Retinal pigment epithelial cell (primary cell): Measurements from ENCODE around the gene CTDSPL.

Experiments
- DNase-seq: peaks from one replicate; pipeline ENCODE4 v3.0.0-alpha.2; 2010; ENCODE audit warnings: low read depth
- H3K4me3 ChIP-seq: 2 replicates; pipeline ENCODE4 v1.5.1; 2011; ENCODE audit warnings: mild to moderate bottlenecking, low read length, control low read depth, moderate library complexity
- TF ChIP-seq, protein P1 (sequence below): conservative IDR thresholded peaks from 2 replicates; pipeline ENCODE4 v1.5.1; 2011; ENCODE audit warnings: low read depth, low read length, control low read depth, inconsistent platforms

Gene CTDSPL

DNA sequence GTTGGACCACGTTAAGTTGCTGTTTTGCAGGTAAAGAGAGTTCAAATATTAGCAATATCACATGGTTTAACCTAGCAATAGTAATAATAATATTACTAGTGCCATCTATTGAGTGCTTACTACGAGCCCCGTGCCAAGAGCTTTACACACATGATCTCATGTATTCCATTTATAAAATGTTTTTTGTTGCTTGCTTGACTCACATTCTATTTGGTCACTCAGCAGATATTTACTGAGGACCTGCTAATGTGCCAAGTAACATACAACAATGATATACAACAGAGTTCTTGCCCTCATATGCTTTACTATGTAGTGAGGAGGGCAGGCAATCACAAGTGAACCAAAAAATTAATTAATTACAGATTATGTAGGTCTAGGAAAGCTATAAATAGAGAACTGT, 36.7 kb downstream of the CTDSPL start:
- H3K4me3 ChIP-seq: no peak overlapping the region
- TF ChIP-seq, protein P1, sequence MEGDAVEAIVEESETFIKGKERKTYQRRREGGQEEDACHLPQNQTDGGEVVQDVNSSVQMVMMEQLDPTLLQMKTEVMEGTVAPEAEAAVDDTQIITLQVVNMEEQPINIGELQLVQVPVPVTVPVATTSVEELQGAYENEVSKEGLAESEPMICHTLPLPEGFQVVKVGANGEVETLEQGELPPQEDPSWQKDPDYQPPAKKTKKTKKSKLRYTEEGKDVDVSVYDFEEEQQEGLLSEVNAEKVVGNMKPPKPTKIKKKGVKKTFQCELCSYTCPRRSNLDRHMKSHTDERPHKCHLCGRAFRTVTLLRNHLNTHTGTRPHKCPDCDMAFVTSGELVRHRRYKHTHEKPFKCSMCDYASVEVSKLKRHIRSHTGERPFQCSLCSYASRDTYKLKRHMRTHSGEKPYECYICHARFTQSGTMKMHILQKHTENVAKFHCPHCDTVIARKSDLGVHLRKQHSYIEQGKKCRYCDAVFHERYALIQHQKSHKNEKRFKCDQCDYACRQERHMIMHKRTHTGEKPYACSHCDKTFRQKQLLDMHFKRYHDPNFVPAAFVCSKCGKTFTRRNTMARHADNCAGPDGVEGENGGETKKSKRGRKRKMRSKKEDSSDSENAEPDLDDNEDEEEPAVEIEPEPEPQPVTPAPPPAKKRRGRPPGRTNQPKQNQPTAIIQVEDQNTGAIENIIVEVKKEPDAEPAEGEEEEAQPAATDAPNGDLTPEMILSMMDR: no peak
- DNase-seq: no peak

DNA sequence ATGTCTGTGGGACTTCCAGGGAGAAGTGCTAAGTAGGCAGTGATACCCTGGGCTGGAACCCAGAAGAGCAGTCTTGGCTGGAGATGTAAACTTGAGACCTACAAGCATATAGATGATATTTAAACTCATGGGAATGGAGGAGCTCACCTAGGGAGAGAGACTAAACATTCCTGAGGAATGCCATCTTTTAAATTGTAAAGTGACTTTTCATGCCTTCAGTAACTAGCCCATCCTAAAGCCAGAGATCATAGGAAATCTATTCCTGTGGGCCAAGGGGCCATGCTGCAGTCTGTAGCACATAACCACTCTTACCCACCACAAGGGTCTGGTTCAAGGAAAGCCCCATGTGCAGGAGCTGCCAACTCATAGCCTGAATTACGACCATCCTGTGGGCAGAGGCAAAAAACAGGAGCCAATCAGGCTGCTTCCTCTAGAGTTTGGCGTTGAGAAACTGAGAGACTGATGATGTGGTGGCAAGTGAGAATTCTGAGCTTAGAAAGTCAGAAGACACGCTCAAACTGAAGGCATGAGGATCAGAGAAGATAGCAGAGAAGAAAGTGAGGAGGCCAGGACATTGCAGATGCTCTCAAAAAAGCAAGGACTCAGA, 37.5 kb downstream of the CTDSPL start:
- DNase-seq: no peak
- TF ChIP-seq, protein P1: no peak
- H3K4me3 ChIP-seq: no peak overlapping the region

DNA sequence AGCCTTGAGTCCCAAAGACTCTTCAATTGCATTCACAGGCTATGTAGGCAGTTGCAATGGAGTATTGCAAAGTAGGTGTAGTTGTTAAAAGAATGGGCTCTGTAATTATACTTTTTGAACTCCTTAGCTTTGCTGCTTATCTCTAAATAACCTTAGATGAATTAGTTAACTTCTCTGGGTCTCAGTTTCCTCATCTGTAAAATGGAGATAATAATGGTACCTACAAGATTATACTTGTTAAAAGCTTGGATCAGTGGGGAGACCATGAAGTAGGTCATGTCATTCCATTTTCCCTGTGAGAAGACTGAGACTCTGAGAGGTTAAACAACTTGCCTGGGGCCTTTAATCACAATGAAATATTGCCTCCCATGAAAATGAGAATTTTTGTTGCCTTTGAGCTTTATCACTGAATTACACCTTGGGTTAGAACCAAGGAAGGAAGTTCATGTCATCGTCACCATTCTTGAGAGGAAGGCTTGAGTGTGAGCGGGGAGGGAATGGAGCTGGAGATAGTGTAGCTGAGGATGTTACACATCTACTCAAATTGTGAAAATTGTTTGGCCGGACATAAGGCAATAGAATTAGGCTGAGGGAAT, 38.1 kb downstream of the CTDSPL start:
- no peak for DNase-seq
- H3K4me3 ChIP-seq: no peak overlapping the region
- TF ChIP-seq, protein P1: no peak

DNA sequence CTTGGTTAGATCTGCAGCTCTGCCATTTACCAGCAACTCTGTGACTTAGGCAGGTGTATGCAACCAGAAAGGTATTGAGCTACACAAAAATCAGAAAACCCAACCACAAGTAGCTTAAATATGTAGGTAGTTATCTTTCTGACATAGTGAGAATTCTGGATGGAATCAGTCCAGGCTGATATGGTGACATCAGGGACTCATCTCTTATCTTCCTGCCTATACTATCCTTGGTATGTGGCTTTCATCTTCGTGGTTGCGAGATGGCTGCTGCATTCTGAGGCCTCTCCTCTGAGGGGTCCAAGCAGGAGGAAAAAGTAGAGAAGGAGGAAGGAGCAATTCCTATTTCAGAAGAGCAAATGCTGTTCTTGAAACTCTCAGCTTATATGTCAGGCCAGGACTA, 40.0 kb downstream of the CTDSPL start:
- H3K4me3 ChIP-seq: no peak overlapping the region
- no peak for DNase-seq
- TF ChIP-seq, protein P1: no peak

DNA sequence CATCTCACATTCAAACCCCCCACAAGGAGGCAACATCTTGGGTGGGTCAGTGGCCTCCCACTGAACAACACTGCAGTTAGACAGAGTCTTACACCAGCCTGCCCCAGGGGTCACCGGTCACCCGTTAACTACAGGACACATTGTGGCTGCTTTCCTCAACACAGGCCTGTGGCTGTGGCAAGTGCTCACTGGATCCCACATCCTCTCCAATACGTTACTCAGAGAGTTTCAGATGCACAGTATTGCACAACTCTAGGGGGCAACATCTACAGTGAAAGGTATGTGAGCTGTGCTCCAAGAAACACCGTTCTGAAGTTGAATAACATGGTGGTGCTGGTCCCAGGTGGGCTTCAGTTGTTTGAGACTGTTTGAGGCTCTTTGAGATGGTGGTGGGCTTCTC, 41.0 kb downstream of the CTDSPL start:
- no peak overlapping the region for H3K4me3 ChIP-seq
- DNase-seq: no peak
- TF ChIP-seq, protein P1: no peak

DNA sequence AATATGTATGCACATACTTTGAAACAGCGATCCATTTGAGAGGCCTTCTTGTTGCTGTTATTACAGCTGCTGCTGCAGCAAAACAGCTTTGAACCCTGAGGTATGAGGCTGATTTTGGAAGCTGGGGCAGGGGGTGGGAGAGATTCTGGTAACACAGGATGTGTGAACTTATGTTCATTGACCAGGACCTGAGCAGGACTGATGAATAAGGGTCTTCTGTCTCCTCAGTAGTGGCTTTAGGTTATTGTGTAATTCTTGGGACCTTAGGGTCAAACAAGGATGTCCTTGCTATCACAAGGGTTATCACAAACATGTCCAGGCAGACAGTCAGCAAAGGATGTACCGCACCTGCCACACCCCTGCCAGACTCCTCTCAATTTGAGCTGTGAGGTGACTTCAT, 41.6 kb downstream of the CTDSPL start:
- TF ChIP-seq, protein P1: no peak
- no peak overlapping the region for H3K4me3 ChIP-seq
- no peak for DNase-seq

DNA sequence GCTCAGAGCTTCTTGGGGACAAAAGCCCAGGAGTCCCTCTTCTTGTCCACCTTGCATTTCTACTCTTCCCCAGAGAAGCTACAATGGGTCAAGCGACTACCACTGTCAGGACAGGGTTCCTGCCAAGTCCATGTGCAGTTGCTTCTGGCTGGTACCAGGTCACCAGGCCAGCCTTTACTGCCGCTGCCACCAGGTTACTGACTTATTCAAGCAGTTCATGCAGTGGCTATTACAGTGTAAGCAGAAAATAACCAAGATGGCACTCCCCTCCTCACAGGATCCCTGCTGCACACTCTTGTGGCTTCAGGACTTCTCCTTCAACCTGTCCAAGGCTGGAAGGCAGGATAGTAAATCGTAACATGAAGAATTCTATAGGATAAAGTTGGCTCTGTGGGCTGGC, 42.1 kb downstream of the CTDSPL start:
- DNase-seq: no peak
- H3K4me3 ChIP-seq: no peak overlapping the region
- TF ChIP-seq, protein P1: no peak
